Epithelial cell of esophagus (primary cell): ENCODE measurements around the gene TBX15.
"Not testable (repeated sequence)": the region's sequence is repeated elsewhere in the genome, so short reads cannot be mapped to it uniquely, and the experiment has no call there.

ENCODE experiments used
- DNase-seq: peaks from one replicate; pipeline ENCODE4 v3.0.0; 2010; ENCODE audit warnings: low read depth
- H3K4me3 ChIP-seq: 2 replicates; pipeline ENCODE4 v1.5.1; 2011; ENCODE audit warnings: mild to moderate bottlenecking, low read length, control low read depth
- CTCF ChIP-seq: IDR thresholded peaks from 2 replicates; pipeline ENCODE4 v1.5.1; 2011; ENCODE audit warnings: low read depth, mild to moderate bottlenecking, low read length, control low read depth, inconsistent platforms; ENCODE audit not compliant: insufficient read depth; ENCODE audit errors: missing control alignments

The TBX15 gene

GRCh38 chr1:118926261-118926660 is 61.9 kb downstream of the TBX15 start:
- no peak for TF ChIP-seq CTCF
- DNase-seq, result no peak
- no peak overlapping the region for H3K4me3 ChIP-seq

DNA sequence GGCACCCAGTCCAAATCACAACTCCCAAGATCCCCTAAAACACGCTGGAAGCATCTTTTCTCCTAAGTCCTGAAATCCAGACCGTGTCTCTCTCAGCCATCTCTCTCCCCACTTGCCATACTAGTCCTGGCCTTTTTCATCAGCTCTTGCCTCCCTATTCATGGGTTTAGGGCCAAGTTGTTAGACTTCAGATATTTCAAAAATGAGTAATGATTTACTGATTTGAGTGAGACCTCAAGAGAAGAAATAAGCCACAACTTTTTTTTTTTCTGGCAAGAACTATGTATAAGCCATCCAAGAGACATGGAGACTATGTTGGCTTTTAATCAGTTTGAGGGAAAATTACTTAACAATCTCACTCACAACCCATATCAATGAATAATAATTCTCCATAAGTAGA is 62.5 kb downstream of the TBX15 start:
- TF ChIP-seq CTCF, result no peak
- no peak for DNase-seq
- H3K4me3 ChIP-seq, result no peak overlapping the region

GRCh38 chr1:118923319-118923718 is 64.8 kb downstream of the TBX15 start:
- H3K4me3 ChIP-seq, result no peak overlapping the region
- DNase-seq, result no peak
- no peak for TF ChIP-seq CTCF

GRCh38 chr1:118921994-118922393 is 66.1 kb downstream of the TBX15 start:
- TF ChIP-seq CTCF, result no peak
- no peak overlapping the region for H3K4me3 ChIP-seq
- DNase-seq, result no peak

GRCh38 chr1:118920124-118920717 is 67.9 kb downstream of the TBX15 start:
- no peak for DNase-seq
- no peak for TF ChIP-seq CTCF
- no peak overlapping the region for H3K4me3 ChIP-seq

DNA sequence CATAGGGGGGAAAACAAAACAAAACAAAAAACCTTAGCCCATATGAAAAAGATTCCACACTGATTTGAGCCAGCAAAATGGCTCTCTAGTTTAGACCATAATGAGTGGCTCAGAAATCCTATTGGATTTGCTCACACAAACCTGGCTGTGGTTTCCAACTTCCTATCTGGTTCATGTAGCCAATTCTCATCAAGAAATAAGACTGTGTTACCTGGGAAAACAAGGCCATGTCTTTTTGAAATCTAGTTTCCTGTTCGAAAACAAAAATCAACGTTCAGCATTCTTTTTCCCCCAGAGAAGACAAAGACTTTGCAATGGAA is 69.2 kb downstream of the TBX15 start:
- no peak for TF ChIP-seq CTCF
- no peak overlapping the region for H3K4me3 ChIP-seq
- DNase-seq, result no peak

GRCh38 chr1:118918230-118918939 is 69.8 kb downstream of the TBX15 start:
- no peak overlapping the region for H3K4me3 ChIP-seq
- no peak for DNase-seq
- no peak for TF ChIP-seq CTCF

GRCh38 chr1:118916346-118916745 is 71.8 kb downstream of the TBX15 start:
- not testable (repeated sequence) for DNase-seq, H3K4me3 ChIP-seq
